DND-41 (cell line): ENCODE measurements around the gene NONO.

Experiments
- CTCF ChIP-seq: IDR thresholded peaks from 2 replicates; pipeline ENCODE4 v1.5.1; 2012; ENCODE audit warnings: borderline replicate concordance, low read length, moderate library complexity, mild to moderate bottlenecking; ENCODE audit not compliant: poor library complexity, severe bottlenecking; ENCODE audit errors: extremely low read depth
- EZH2 ChIP-seq: IDR thresholded peaks from 3 replicates; pipeline ENCODE4 v1.6.1; 2012; ENCODE audit warnings: borderline replicate concordance, low read depth, mild to moderate bottlenecking, moderate library complexity, low read length, inconsistent platforms; ENCODE audit not compliant: severe bottlenecking

DNA sequence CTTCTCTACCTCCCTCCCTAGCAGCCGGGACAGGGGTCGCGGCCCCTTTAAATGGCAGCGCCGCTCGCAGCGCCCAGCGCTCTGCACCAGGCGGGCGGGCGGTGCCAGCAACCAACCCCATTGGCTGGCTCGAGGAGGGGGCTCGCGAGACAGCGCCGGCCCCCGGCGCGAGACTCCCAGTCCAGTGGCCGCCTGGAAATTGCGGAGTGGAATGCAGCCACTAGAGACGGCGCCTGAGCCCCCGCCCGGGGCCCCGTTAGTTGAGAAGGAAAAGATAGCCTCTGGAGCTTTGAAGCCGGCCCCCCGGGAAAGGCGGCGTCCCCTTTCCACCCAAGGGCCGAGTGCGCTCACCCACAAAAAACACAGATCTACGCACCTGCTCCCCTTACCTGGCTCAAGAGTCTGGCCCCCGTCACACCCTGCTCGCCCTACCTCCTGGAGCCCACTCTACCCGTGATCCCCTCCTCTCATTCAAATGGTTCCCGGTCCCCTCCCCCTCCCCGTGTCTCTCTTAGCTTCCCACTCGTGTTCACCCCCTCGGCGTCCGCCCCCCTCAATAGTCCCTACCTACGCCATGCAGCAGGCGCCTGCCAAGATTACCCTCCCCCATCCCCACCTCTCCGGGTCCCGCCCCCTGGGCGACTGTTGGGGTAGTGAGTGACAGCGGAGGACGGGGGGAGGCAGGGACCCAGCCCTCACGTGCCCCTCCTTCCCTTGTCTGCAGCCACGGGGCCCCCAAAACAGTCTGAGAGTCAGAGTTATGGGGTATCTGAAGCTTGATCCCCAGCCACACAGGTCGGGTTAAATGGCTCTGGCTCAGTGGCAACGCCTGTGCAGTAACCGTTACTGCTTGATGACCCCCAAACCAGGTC is 29.1 kb upstream of the NONO start, which contains the start of gene ZMYM3:
- TF ChIP-seq CTCF (no peak), EZH2 (no peak)
